Sigmoid colon (tissue), 7 donors: ENCODE data around the gene HAUS3. TPM values are rescaled to one million over a fixed set of nuclear protein-coding genes. Genes with fewer than 3 reads are reported as not detected.
"Not testable (repeated sequence)": the region's sequence is repeated elsewhere in the genome, so short reads cannot be mapped to it uniquely, and the experiment has no call there.

Experiments
- DNase-seq: peaks from one replicate; pipeline ENCODE4 v3.0.0-alpha.2; 2019
- H3K27ac ChIP-seq, 4 donors: fragments of 200-600 bp; sonication (generic); one replicate each; pipeline ENCODE4 v1.5.1; 2016 to 2019; ENCODE audit warnings: mild to moderate bottlenecking in 1 of 4
- H3K27me3 ChIP-seq, 3 donors: fragments of 200-600 bp; sonication (generic); one replicate each; pipeline ENCODE4 v1.5.1; 2019; ENCODE audit warnings: mild to moderate bottlenecking in 1 of 3
- H3K36me3 ChIP-seq, 4 donors: fragments of 200-600 bp; sonication (generic); one replicate each; pipeline ENCODE4 v1.5.1; 2016 to 2019
- H3K4me1 ChIP-seq, 4 donors: fragments of 200-600 bp; sonication (generic); one replicate each; pipeline ENCODE4 v1.5.1; 2017 to 2019
- H3K4me3 ChIP-seq, 4 donors: fragments of 200-600 bp; sonication (generic); one replicate each; pipeline ENCODE4 v1.5.1; 2017 to 2019; ENCODE audit warnings: mild to moderate bottlenecking in 2 of 4, moderate library complexity in 1 of 4
- H3K9me3 ChIP-seq, 4 donors: fragments of 200-600 bp in 3 of 4; sonication (generic) in 3 of 4; one replicate each; pipeline versions ENCODE4 v1.5.1 to v1.6.1; 2013 to 2019
- EP300 ChIP-seq, 4 donors: sonication (generic); formaldehyde crosslinking; IDR thresholded peaks; one replicate each; pipeline ENCODE4 v1.6.1; 2017; ENCODE audit warnings: antibody characterized with exemption in 4 of 4
- POLR2A ChIP-seq, 2 donors: fragments of 450-650 bp; IDR thresholded peaks; one replicate each; pipeline ENCODE4 v1.6.1; 2016; ENCODE audit warnings: antibody characterized with exemption in 2 of 2, mild to moderate bottlenecking in 2 of 2, moderate library complexity in 2 of 2
- POLR2AphosphoS5 ChIP-seq, 4 donors: sonication (generic); formaldehyde crosslinking; IDR thresholded peaks; one replicate each; pipeline ENCODE4 v1.6.1; 2017; ENCODE audit warnings: antibody characterized with exemption in 4 of 4
- WGBS, 2 donors: extraction: QIAGEN DNeasy Blood & Tissue Kit; methylation state at CpG; one replicate each; pipeline ENCODE4 v1.1.7; 2013; 5-methylcytosine and 5-hydroxymethylcytosine counted together
- intact Hi-C: fragments of 100-400 bp; cut with DNase I; formaldehyde crosslinking; loops from one replicate; pipeline ENCODE4 v1.15.1; 2023
- polyA plus RNA-seq, 3 donors: library from polyadenylated mRNA; stranded (reverse); fragments of 200-250 nt; gene quantifications; one replicate each; pipeline ENCODE4 v1.2.3, GENCODE V29; 2013
- total RNA-seq, 4 donors: library from RNA; depleted of rRNA; stranded (reverse); fragments of >200 nt; gene quantifications; one replicate each; pipeline ENCODE4 v1.1.0, GENCODE V29; 2016
- TF ChIP-seq, protein P1 (sequence below), 4 experiments: fragments of 450-650 bp in 3 of 4; fragments of 200-600 bp in 1 of 4; IDR thresholded peaks; one replicate each; pipeline ENCODE4 v1.5.1; 2016 to 2019; ENCODE audit warnings: antibody characterized with exemption in 4 of 4, mild to moderate bottlenecking in 3 of 4, moderate library complexity in 2 of 4
- donor health status: healthy with polysubstance abuse.
- donor health status: Bipolar disorder and iron deficiency.
- donor health status: healthy.

Gene HAUS3
- total and polyA plus RNA-seq, 7 donors: 3.2 to 18.5 (median 12.1) TPM

DNA sequence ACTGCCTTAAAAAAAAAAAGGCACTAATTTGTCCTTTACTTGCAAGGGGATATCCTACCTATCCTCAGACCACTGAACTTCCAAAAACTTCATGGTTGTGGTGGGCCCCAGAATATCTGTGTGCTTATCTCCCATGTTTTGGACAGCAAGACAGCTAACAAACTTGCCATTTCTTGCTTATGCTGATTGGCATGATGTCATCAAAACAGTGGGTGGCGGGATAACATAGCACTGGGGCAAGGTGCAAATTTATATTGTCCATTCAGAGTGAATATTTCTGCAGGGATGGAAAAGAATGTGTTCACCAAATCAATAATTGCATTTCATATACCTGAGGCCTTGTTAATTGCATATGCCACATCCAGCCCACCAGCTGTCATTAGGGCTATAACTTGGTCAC is 23.5 kb downstream of the HAUS3 start:
- intact Hi-C loops: no loop called here
- H3K4me3 ChIP-seq: no peak overlapping the region
- peaks cover 0 to 7% (median 0%) of the 10 kb centered on the region in 4 donors for H3K4me1 ChIP-seq
- DNase-seq: no peak
- no peak for TF ChIP-seq POLR2A (IDR thresholded peaks at IDR 0.05)
- no peak for TF ChIP-seq POLR2AphosphoS5 (IDR thresholded peaks at IDR 0.05)
- no peak for TF ChIP-seq EP300 (IDR thresholded peaks at IDR 0.05)
- TF ChIP-seq, protein P1, sequence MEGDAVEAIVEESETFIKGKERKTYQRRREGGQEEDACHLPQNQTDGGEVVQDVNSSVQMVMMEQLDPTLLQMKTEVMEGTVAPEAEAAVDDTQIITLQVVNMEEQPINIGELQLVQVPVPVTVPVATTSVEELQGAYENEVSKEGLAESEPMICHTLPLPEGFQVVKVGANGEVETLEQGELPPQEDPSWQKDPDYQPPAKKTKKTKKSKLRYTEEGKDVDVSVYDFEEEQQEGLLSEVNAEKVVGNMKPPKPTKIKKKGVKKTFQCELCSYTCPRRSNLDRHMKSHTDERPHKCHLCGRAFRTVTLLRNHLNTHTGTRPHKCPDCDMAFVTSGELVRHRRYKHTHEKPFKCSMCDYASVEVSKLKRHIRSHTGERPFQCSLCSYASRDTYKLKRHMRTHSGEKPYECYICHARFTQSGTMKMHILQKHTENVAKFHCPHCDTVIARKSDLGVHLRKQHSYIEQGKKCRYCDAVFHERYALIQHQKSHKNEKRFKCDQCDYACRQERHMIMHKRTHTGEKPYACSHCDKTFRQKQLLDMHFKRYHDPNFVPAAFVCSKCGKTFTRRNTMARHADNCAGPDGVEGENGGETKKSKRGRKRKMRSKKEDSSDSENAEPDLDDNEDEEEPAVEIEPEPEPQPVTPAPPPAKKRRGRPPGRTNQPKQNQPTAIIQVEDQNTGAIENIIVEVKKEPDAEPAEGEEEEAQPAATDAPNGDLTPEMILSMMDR (IDR thresholded peaks at IDR 0.05): no peak
- H3K27ac ChIP-seq: no peak overlapping the region
- peaks cover 0 to 5% (median 4%) of the 10 kb centered on the region in 4 donors for H3K36me3 ChIP-seq
- no peaks in the 10 kb centered on the region for H3K9me3 ChIP-seq
- WGBS, 2 donors: 62 to 85% methylated on average over 1 of the region's 1 CpG
- H3K27me3 ChIP-seq: no peaks in the 10 kb centered on the region

DNA sequence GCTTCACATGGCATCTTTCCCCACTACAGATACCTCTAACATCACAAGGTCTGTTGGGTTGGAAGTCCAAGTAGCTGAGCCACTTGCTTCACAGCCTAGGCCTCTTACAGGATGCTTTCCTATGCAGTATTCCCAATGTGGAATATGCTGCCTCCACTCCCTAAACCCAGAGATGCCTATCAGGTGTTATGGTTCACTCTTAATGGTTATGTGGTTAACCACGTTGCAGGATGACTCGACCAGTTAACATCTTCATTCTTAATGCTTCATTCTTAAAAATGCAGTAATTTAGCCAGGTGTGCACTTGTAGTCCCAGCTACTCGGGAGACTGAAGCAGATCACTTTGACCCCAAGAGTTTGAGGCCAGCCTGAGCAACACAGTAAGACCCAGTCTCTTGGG is 24.2 kb downstream of the HAUS3 start:
- Histone ChIP-seq H3K27me3 (no peaks in the 10 kb centered on the region), H3K36me3 (no peaks in the 10 kb centered on the region), H3K4me3 (no peak overlapping the region), H3K27ac (no peak overlapping the region), H3K9me3 (no peaks in the 10 kb centered on the region), H3K4me1 (peaks cover 0 to 7% (median 0%) of the 10 kb centered on the region in 4 donors)
- no peak for TF ChIP-seq EP300 (IDR thresholded peaks at IDR 0.05)
- no peak for TF ChIP-seq POLR2A (IDR thresholded peaks at IDR 0.05)
- TF ChIP-seq, protein P1 (IDR thresholded peaks at IDR 0.05): no peak
- 43 to 56% methylated on average over 3 of the region's 3 CpGs for WGBS, 2 donors
- no peak for DNase-seq
- intact Hi-C loops: no loop called here

DNA sequence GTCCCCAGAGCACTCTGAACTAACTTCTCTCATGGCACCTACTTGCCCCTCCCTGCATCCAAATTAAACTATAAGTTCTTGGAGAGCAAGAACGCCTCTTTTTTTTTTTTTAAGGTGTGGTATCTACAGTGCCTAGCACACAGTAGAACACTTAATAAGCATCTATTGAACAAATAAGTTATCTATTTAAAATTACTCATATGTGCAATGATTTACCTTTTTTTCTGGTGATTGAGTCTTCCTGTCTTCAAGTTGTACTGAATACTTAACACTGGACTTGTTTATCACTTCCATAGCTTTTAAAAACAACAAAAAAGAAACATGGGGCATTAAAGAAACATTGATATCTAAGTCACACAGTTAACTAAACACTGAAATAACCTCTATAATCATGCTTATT is 29.1 kb downstream of the HAUS3 start:
- DNase-seq: no peak
- WGBS, 2 donors: 63 to 85% methylated on average over 1 of the region's 1 CpG
- peaks cover 0 to 9% (median 0%) of the 10 kb centered on the region in 4 donors for H3K36me3 ChIP-seq
- H3K9me3 ChIP-seq: no peaks in the 10 kb centered on the region
- intact Hi-C loops: no loop called here
- H3K4me3 ChIP-seq: no peak overlapping the region
- no peaks in the 10 kb centered on the region for H3K27me3 ChIP-seq
- TF ChIP-seq EP300 (IDR thresholded peaks at IDR 0.05) (no peak), POLR2AphosphoS5 (IDR thresholded peaks at IDR 0.05) (no peak), POLR2A (IDR thresholded peaks at IDR 0.05) (no peak)
- TF ChIP-seq, protein P1 (IDR thresholded peaks at IDR 0.05): no peak
- H3K4me1 ChIP-seq: no peaks in the 10 kb centered on the region
- H3K27ac ChIP-seq: no peak overlapping the region

DNA sequence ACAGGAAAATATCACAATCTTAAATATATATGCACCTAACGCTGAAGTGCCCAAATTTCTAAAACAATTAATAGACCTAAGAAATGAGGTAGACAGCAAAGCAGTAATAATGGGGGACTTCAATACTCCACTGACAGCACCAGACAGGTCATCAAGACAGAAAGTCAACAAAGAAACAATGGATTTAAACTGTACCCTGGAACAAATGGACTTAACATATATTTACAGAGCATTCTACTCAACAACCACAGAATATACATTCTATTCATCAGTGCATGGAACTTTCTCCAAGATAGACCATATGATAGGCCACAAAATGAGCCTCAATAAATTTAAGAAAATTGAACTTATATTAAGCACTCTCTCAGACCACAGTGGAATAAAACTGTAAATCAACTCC is 39.1 kb downstream of the HAUS3 start:
- H3K4me1 ChIP-seq, H3K4me3 ChIP-seq, H3K9me3 ChIP-seq, H3K27me3 ChIP-seq, H3K27ac ChIP-seq, intact Hi-C loops, DNase-seq: not testable (repeated sequence)
- 96 to 100% methylated on average over 1 of the region's 1 CpG for WGBS, 2 donors
- H3K36me3 ChIP-seq: peaks cover 0 to 10% (median 0%) of the 10 kb centered on the region in 4 donors

DNA sequence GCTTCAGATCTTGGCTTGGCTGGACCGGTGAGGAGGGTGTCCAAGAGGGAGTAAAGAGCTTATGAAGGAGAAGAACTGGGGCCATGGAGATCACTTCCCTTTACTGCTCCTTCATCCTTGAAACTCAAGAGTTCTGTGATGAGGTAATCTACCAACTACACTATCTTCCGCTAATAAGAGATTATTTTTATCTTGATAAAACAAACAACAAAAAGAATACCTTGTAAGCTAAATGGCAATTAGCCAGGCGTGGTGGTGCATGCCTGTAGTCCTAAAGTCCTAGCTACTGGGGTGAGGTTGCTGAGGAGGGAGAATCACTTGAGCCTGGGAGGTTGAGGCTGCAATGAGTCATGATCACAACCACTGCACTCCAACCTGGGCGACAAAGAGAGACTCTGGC is 47.4 kb downstream of the HAUS3 start:
- Histone ChIP-seq H3K4me3 (no peak overlapping the region), H3K27ac (no peak overlapping the region), H3K9me3 (no peaks in the 10 kb centered on the region), H3K27me3 (no peaks in the 10 kb centered on the region), H3K4me1 (no peaks in the 10 kb centered on the region), H3K36me3 (peaks cover 0 to 10% (median 0%) of the 10 kb centered on the region in 4 donors)
- DNase-seq: no peak
- TF ChIP-seq, protein P1 (IDR thresholded peaks at IDR 0.05): no peak
- no peak for TF ChIP-seq EP300 (IDR thresholded peaks at IDR 0.05)
- TF ChIP-seq POLR2AphosphoS5 (IDR thresholded peaks at IDR 0.05): no peak
- TF ChIP-seq POLR2A (IDR thresholded peaks at IDR 0.05): no peak
- intact Hi-C loops: no loop called here
- WGBS, 2 donors: 90 to 93% methylated on average over 4 of the region's 4 CpGs
